Muscle layer of duodenum (tissue), 2 donors: ENCODE results near the gene RAB3C.

Experiments used
- H3K27ac ChIP-seq: one replicate; pipeline ENCODE4 v1.7.0; 2013; ENCODE audit warnings: mild to moderate bottlenecking, low read length
- H3K27me3 ChIP-seq: one replicate; pipeline ENCODE4 v1.7.0; 2013; ENCODE audit warnings: low read depth, mild to moderate bottlenecking, control low read depth, low read length
- H3K36me3 ChIP-seq, 2 donors: one replicate each; pipeline ENCODE4 v1.7.0; 2013; ENCODE audit warnings: low read length in 2 of 2, control low read depth in 1 of 2, mild to moderate bottlenecking in 1 of 2; ENCODE audit not compliant: insufficient read depth in 2 of 2, control insufficient read depth in 1 of 2
- H3K4me1 ChIP-seq, 2 donors: one replicate each; pipeline ENCODE4 v1.7.0; 2013; ENCODE audit warnings: low read length in 2 of 2, mild to moderate bottlenecking in 2 of 2, control low read depth in 1 of 2, moderate library complexity in 1 of 2; ENCODE audit not compliant: insufficient read depth in 2 of 2, control insufficient read depth in 1 of 2
- H3K4me3 ChIP-seq, 2 donors: one replicate each; pipeline ENCODE4 v1.7.0; 2013; ENCODE audit warnings: low read length in 2 of 2, low read depth in 1 of 2, mild to moderate bottlenecking in 1 of 2
- H3K9me3 ChIP-seq, 2 donors: one replicate each; pipeline ENCODE4 v1.7.0; 2013; ENCODE audit warnings: low read length in 2 of 2, control low read depth in 1 of 2, mild to moderate bottlenecking in 1 of 2; ENCODE audit not compliant: control insufficient read depth in 1 of 2
- donor health status: healthy.

Gene RAB3C

GRCh38 chr5:58904737-58905136 is 321.9 kb downstream of the RAB3C start:
- H3K4me3 ChIP-seq: no peak overlapping the region
- no peak overlapping the region for H3K27ac ChIP-seq
- no peaks in the 10 kb centered on the region for H3K4me1 ChIP-seq
- H3K9me3 ChIP-seq: peaks cover 0 to 8% of the 10 kb centered on the region in 2 donors
- no peaks in the 10 kb centered on the region for H3K36me3 ChIP-seq
- H3K27me3 ChIP-seq: no peaks in the 10 kb centered on the region

- no peaks in the 10 kb centered on the region for H3K27me3 ChIP-seq
- no peaks in the 10 kb centered on the region for H3K4me1 ChIP-seq
- no peak overlapping the region for H3K4me3 ChIP-seq
- H3K9me3 ChIP-seq: peaks cover 0 to 8% of the 10 kb centered on the region in 2 donors
- no peak overlapping the region for H3K27ac ChIP-seq
- no peaks in the 10 kb centered on the region for H3K36me3 ChIP-seq
These were observed 323.1 kb downstream of the RAB3C start for GRCh38 chr5:58905944-58906343.
